H1 (cell line): Measurements from ENCODE around the gene PINLYP.

ENCODE experiments used
- ASH2L ChIP-seq: fragments of 200-600, 300-600 bp; sonication (generic); IDR thresholded peaks from one replicate; pipeline ENCODE4 v1.7.1; 2017; ENCODE audit warnings: low read length
- ATF3 ChIP-seq: IDR thresholded peaks from 2 replicates; pipeline ENCODE4 v1.6.1; 2011; ENCODE audit warnings: low read depth, mild to moderate bottlenecking, low read length; ENCODE audit not compliant: insufficient read depth
- EZH2 ChIP-seq: fragments of 200-600 bp; sonication (generic); IDR thresholded peaks from 2 replicates; pipeline ENCODE4 v1.7.1; 2012; ENCODE audit warnings: low read depth, mild to moderate bottlenecking, moderate library complexity, low read length, inconsistent platforms; ENCODE audit not compliant: severe bottlenecking
- POLR2A ChIP-seq, 2 experiments: IDR thresholded peaks; 1 replicate in 1 of 2; 2 replicates in 1 of 2; pipeline ENCODE4 v1.6.1; 2011; ENCODE audit warnings: low read depth in 2 of 2, low read length in 2 of 2, mild to moderate bottlenecking in 2 of 2; ENCODE audit errors: control extremely low read depth in 1 of 2
- POLR2AphosphoS5 ChIP-seq: IDR thresholded peaks from 2 replicates; pipeline ENCODE4 v1.6.1; 2011; ENCODE audit warnings: low read depth, low read length
- SP4 ChIP-seq: IDR thresholded peaks from 2 replicates; pipeline ENCODE4 v1.6.1; 2012; ENCODE audit warnings: low read length, inconsistent platforms
- ZNF274 ChIP-seq: IDR thresholded peaks from 2 replicates; pipeline ENCODE4 v1.7.0; 2012; ENCODE audit warnings: low read length, borderline replicate concordance; ENCODE audit errors: extremely low read depth
- TF ChIP-seq, protein P1 (sequence below), 3 experiments: IDR thresholded peaks; 1 replicate in 2 of 3; 2 replicates in 1 of 3; pipeline versions ENCODE4 v1.5.1 to v1.6.1; 2011; ENCODE audit warnings: low read length in 3 of 3, mild to moderate bottlenecking in 3 of 3, inconsistent platforms in 2 of 3, low read depth in 1 of 3, moderate library complexity in 1 of 3; ENCODE audit not compliant: insufficient read depth in 1 of 3; ENCODE audit errors: control extremely low read depth in 1 of 3
- TF ChIP-seq, protein P2 (sequence below): IDR thresholded peaks from 2 replicates; pipeline ENCODE4 v1.6.1; 2012; ENCODE audit warnings: low read length, inconsistent platforms

GRCh38 chr19:43551399-43552197 is 24.0 kb upstream of the PINLYP start:
- TF ChIP-seq POLR2AphosphoS5: no peak
- TF ChIP-seq, protein P1, sequence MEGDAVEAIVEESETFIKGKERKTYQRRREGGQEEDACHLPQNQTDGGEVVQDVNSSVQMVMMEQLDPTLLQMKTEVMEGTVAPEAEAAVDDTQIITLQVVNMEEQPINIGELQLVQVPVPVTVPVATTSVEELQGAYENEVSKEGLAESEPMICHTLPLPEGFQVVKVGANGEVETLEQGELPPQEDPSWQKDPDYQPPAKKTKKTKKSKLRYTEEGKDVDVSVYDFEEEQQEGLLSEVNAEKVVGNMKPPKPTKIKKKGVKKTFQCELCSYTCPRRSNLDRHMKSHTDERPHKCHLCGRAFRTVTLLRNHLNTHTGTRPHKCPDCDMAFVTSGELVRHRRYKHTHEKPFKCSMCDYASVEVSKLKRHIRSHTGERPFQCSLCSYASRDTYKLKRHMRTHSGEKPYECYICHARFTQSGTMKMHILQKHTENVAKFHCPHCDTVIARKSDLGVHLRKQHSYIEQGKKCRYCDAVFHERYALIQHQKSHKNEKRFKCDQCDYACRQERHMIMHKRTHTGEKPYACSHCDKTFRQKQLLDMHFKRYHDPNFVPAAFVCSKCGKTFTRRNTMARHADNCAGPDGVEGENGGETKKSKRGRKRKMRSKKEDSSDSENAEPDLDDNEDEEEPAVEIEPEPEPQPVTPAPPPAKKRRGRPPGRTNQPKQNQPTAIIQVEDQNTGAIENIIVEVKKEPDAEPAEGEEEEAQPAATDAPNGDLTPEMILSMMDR (IDR thresholded peaks at IDR 0.05; ENCODE audit: control extremely low read depth in 1 of 3, insufficient read depth in 1 of 3, low read depth in 1 of 3, low read length in 3 of 3): no peak
- no peak for TF ChIP-seq ASH2L
- no peak for TF ChIP-seq SP4
- no peak for TF ChIP-seq POLR2A (IDR thresholded peaks at IDR 0.05; ENCODE audit: control extremely low read depth in 1 of 2, low read depth in 2 of 2, low read length in 2 of 2)
- no peak for TF ChIP-seq ATF3
- TF ChIP-seq, protein P2, sequence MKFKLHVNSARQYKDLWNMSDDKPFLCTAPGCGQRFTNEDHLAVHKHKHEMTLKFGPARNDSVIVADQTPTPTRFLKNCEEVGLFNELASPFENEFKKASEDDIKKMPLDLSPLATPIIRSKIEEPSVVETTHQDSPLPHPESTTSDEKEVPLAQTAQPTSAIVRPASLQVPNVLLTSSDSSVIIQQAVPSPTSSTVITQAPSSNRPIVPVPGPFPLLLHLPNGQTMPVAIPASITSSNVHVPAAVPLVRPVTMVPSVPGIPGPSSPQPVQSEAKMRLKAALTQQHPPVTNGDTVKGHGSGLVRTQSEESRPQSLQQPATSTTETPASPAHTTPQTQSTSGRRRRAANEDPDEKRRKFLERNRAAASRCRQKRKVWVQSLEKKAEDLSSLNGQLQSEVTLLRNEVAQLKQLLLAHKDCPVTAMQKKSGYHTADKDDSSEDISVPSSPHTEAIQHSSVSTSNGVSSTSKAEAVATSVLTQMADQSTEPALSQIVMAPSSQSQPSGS: no peak
- TF ChIP-seq EZH2: no peak
- TF ChIP-seq ZNF274: no peak
